HCT116 (cell line): ENCODE measurements around the gene LSP1. TPM values are rescaled to one million over a fixed set of nuclear protein-coding genes. Genes with fewer than 3 reads are reported as not detected.

Experiments used
- CBX3 ChIP-seq: IDR thresholded peaks from 2 replicates; pipeline ENCODE4 v1.6.1; 2012; ENCODE audit warnings: low read depth
- ELF1 ChIP-seq: IDR thresholded peaks from 2 replicates; pipeline ENCODE4 v1.6.1; 2012; ENCODE audit warnings: low read depth, borderline replicate concordance
- EZH2phosphoT487 ChIP-seq: fragments of 200-600 bp; IDR thresholded peaks from 2 replicates; pipeline ENCODE4 v1.6.1; 2018; ENCODE audit warnings: antibody characterized with exemption, borderline replicate concordance
- FOSL1 ChIP-seq: IDR thresholded peaks from 2 replicates; pipeline ENCODE4 v1.6.1; 2012; ENCODE audit warnings: low read depth
- JUND ChIP-seq: IDR thresholded peaks from 2 replicates; pipeline ENCODE4 v1.6.1; 2012
- POLR2A ChIP-seq: IDR thresholded peaks from 2 replicates; pipeline ENCODE4 v1.7.0; 2011; ENCODE audit warnings: borderline replicate concordance; ENCODE audit not compliant: insufficient read depth, insufficient read length; ENCODE audit errors: extremely low read depth
- SP1 ChIP-seq: IDR thresholded peaks from 2 replicates; pipeline ENCODE4 v1.6.1; 2012; ENCODE audit warnings: low read depth
- TCF7L2 ChIP-seq: IDR thresholded peaks from 2 replicates; pipeline ENCODE4 v1.7.0; 2011; ENCODE audit warnings: borderline replicate concordance, inconsistent platforms; ENCODE audit not compliant: insufficient read depth, insufficient read length; ENCODE audit errors: extremely low read depth
- YY1 ChIP-seq: IDR thresholded peaks from 2 replicates; pipeline ENCODE4 v1.6.1; 2011; ENCODE audit warnings: low read length, low read depth, moderate library complexity, mild to moderate bottlenecking; ENCODE audit not compliant: insufficient replicate concordance; ENCODE audit errors: extremely low read depth
- ZBTB33 ChIP-seq: IDR thresholded peaks from 2 replicates; pipeline ENCODE4 v1.6.1; 2011; ENCODE audit warnings: mild to moderate bottlenecking, low read length, moderate library complexity; ENCODE audit not compliant: insufficient replicate concordance; ENCODE audit errors: extremely low read depth
- ZFX ChIP-seq: fragments of 450-650 bp; IDR thresholded peaks from 2 replicates; pipeline ENCODE4 v1.6.1; 2017
- ZNF274 ChIP-seq: fragments of 200-500 bp; sonication (Bioruptor generic); IDR thresholded peaks from 2 replicates; pipeline ENCODE4 v1.6.1; 2014; ENCODE audit warnings: mild to moderate bottlenecking, low read depth, low read length, inconsistent platforms
- total RNA-seq: library from RNA; stranded (reverse); gene quantifications from one replicate; pipeline ENCODE4 v1.2.1, GENCODE V29; 2021; ENCODE audit not compliant: unreplicated experiment
- TF ChIP-seq, protein P1 (sequence below): IDR thresholded peaks from 2 replicates; pipeline ENCODE4 v1.6.1; 2012

The LSP1 gene
- total RNA-seq, 1 experiment from 2014 or later = 1.3 TPM

DNA sequence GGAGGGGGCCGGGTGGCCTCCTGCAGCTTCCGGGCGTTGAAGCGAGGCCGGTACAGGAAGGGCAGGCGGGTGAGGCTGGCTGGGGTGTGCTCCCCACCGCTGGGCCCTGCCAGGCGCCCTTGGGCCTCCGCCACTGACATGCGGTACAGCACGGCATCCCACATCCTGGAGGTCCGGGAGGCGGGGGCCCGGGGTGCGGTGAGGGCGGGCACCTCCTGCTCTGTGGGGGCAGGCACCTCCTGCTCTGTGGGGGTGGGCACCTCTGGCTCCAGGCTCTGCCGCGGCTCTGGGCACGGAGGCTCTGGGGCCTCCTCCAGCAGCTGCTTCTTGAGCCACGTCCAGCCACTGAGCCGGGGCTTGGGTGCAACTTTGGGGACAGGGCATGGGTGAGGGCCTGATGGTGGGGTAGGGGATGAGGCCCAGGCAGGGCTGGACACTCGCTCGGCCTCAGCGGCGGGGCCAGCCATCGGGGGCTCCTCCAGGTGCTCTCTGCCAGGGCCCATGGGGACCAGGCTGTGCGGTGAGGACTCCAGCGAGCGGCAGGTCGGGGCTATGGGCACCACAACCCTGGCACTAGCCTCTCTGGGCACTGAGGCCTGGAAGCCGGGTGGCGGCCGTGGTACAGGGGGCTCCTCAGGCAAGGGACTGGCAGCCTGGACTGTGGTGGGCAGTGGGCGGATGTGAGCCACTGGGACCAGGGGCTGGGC lies 36.5 kb downstream of the LSP1 start (continued):
- TF ChIP-seq YY1 = no peak
- TF ChIP-seq ZFX = no peak
- no peak for TF ChIP-seq CBX3
- TF ChIP-seq ELF1 = no peak
- no peak for TF ChIP-seq TCF7L2
- no peak for TF ChIP-seq EZH2phosphoT487
- no peak for TF ChIP-seq FOSL1
- TF ChIP-seq ZNF274 = no peak
- no peak for TF ChIP-seq ZBTB33
- TF ChIP-seq JUND = no peak
- no peak for TF ChIP-seq POLR2A
- no peak for TF ChIP-seq SP1
- TF ChIP-seq, protein P1, sequence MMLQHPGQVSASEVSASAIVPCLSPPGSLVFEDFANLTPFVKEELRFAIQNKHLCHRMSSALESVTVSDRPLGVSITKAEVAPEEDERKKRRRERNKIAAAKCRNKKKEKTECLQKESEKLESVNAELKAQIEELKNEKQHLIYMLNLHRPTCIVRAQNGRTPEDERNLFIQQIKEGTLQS = no peak
